ENCODE measurements around the gene UBE2E2. TPM values are rescaled to one million over a fixed set of nuclear protein-coding genes. Genes with fewer than 3 reads are reported as not detected.
"Not testable (repeated sequence)": the region's sequence is repeated elsewhere in the genome, so short reads cannot be mapped to it uniquely, and the experiment has no call there.

Gene UBE2E2
- total and polyA plus RNA-seq, 2 donors from 2014 or later: 40.9 to 61.7 TPM

- no peak for DNase-seq
- no peak overlapping the region for H3K9ac ChIP-seq (ENCODE audit: low read length in 3 of 3)
- FAIRE-seq: no peak
- no peaks in the 10 kb centered on the region for H3K27me3 ChIP-seq (ENCODE audit: control insufficient read depth, insufficient read depth, low read length)
- no peak overlapping the region for H3K27ac ChIP-seq (ENCODE audit: low read depth in 2 of 2, low read length in 2 of 2)
- TF ChIP-seq, protein P1, sequence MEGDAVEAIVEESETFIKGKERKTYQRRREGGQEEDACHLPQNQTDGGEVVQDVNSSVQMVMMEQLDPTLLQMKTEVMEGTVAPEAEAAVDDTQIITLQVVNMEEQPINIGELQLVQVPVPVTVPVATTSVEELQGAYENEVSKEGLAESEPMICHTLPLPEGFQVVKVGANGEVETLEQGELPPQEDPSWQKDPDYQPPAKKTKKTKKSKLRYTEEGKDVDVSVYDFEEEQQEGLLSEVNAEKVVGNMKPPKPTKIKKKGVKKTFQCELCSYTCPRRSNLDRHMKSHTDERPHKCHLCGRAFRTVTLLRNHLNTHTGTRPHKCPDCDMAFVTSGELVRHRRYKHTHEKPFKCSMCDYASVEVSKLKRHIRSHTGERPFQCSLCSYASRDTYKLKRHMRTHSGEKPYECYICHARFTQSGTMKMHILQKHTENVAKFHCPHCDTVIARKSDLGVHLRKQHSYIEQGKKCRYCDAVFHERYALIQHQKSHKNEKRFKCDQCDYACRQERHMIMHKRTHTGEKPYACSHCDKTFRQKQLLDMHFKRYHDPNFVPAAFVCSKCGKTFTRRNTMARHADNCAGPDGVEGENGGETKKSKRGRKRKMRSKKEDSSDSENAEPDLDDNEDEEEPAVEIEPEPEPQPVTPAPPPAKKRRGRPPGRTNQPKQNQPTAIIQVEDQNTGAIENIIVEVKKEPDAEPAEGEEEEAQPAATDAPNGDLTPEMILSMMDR (IDR thresholded peaks at IDR 0.05; ENCODE audit: borderline replicate concordance, extremely low read depth, insufficient read depth): no peak
- H3K4me1 ChIP-seq (ENCODE audit: control insufficient read depth in 2 of 3, insufficient read depth in 2 of 3, low read depth in 1 of 3, low read length in 3 of 3): no peaks in the 10 kb centered on the region
- H3K4me3 ChIP-seq (ENCODE audit: low read length in 3 of 3): no peak overlapping the region
- intact Hi-C loops (cut with DNase I): no loop called here
- H3K9me3 ChIP-seq (ENCODE audit: control insufficient read depth in 2 of 3, insufficient read depth in 1 of 3, low read length in 3 of 3): no peaks in the 10 kb centered on the region
- no peaks in the 10 kb centered on the region for H3K36me3 ChIP-seq (ENCODE audit: control insufficient read depth in 2 of 3, insufficient read depth in 3 of 3, low read length in 3 of 3)
These were observed 139.2 kb downstream of the UBE2E2 start for GRCh38 chr3:23342343-23342742.

- Histone ChIP-seq H3K9me3 (ENCODE audit: control insufficient read depth in 2 of 3, insufficient read depth in 1 of 3, low read length in 3 of 3) (no peaks in the 10 kb centered on the region), H3K9ac (ENCODE audit: low read length in 3 of 3) (no peak overlapping the region), H3K4me3 (ENCODE audit: low read length in 3 of 3) (no peak overlapping the region), H3K36me3 (ENCODE audit: control insufficient read depth in 2 of 3, insufficient read depth in 3 of 3, low read length in 3 of 3) (no peaks in the 10 kb centered on the region), H3K27me3 (ENCODE audit: control insufficient read depth, insufficient read depth, low read length) (no peaks in the 10 kb centered on the region), H3K27ac (ENCODE audit: low read depth in 2 of 2, low read length in 2 of 2) (no peak overlapping the region), H3K4me1 (ENCODE audit: control insufficient read depth in 2 of 3, insufficient read depth in 2 of 3, low read depth in 1 of 3, low read length in 3 of 3) (no peaks in the 10 kb centered on the region)
- intact Hi-C loops (cut with DNase I): no loop called here
- DNase-seq (no peak), FAIRE-seq (no peak)
- TF ChIP-seq, protein P1 (IDR thresholded peaks at IDR 0.05; ENCODE audit: borderline replicate concordance, extremely low read depth, insufficient read depth): no peak
These were observed 140.4 kb downstream of the UBE2E2 start for GRCh38 chr3:23343509-23343908.

GRCh38 chr3:23344886-23345285 is 141.8 kb downstream of the UBE2E2 start:
- Histone ChIP-seq H3K4me1 (ENCODE audit: control insufficient read depth in 2 of 3, insufficient read depth in 2 of 3, low read depth in 1 of 3, low read length in 3 of 3) (no peaks in the 10 kb centered on the region), H3K27me3 (ENCODE audit: control insufficient read depth, insufficient read depth, low read length) (no peaks in the 10 kb centered on the region), H3K27ac (ENCODE audit: low read depth in 2 of 2, low read length in 2 of 2) (no peak overlapping the region), H3K4me3 (ENCODE audit: low read length in 3 of 3) (no peak overlapping the region), H3K36me3 (ENCODE audit: control insufficient read depth in 2 of 3, insufficient read depth in 3 of 3, low read length in 3 of 3) (no peaks in the 10 kb centered on the region), H3K9ac (ENCODE audit: low read length in 3 of 3) (no peak overlapping the region), H3K9me3 (ENCODE audit: control insufficient read depth in 2 of 3, insufficient read depth in 1 of 3, low read length in 3 of 3) (no peaks in the 10 kb centered on the region)
- no peak for FAIRE-seq
- intact Hi-C loops (cut with DNase I): no loop called here
- TF ChIP-seq, protein P1 (IDR thresholded peaks at IDR 0.05; ENCODE audit: borderline replicate concordance, extremely low read depth, insufficient read depth): no peak
- no peak for DNase-seq

GRCh38 chr3:23349444-23349843 is 146.3 kb downstream of the UBE2E2 start:
- DNase-seq; H3K9ac ChIP-seq (ENCODE audit: low read length in 3 of 3); H3K9me3 ChIP-seq (ENCODE audit: control insufficient read depth in 2 of 3, insufficient read depth in 1 of 3, low read length in 3 of 3); H3K36me3 ChIP-seq (ENCODE audit: control insufficient read depth in 2 of 3, insufficient read depth in 3 of 3, low read length in 3 of 3); H3K4me1 ChIP-seq (ENCODE audit: control insufficient read depth in 2 of 3, insufficient read depth in 2 of 3, low read depth in 1 of 3, low read length in 3 of 3); intact Hi-C loops (cut with DNase I); H3K27me3 ChIP-seq (ENCODE audit: control insufficient read depth, insufficient read depth, low read length); H3K4me3 ChIP-seq (ENCODE audit: low read length in 3 of 3); FAIRE-seq; H3K27ac ChIP-seq (ENCODE audit: low read depth in 2 of 2, low read length in 2 of 2): not testable (repeated sequence)
